ENCODE data around the gene CHD9NB.
"Not testable (repeated sequence)": the region's sequence is repeated elsewhere in the genome, so short reads cannot be mapped to it uniquely, and the experiment has no call there.

CHD9NB gene

DNA sequence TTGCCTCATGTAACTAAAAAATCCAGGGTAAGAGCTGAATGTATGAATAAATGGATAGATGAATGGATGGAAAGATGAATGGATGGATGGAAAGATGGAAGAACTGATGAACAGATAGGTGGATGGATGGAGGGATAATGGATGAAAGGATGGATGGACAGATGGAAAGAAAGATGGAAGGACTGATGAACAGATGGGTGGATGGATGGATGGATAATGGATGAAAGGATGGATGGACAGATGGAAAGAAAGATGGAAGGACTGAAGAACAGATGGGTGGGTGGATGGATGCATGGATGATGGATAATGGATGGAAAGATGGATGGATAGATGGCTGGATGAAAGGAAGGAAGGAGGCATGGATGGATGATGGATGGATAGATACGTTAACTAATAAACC, 11.9 kb downstream of the CHD9NB start:
- no peaks in the 10 kb centered on the region for H3K36me3 ChIP-seq (ENCODE audit: control insufficient read depth in 2 of 2, insufficient read depth in 1 of 2, low read length in 2 of 2)
- ChIA-PET POLR2A (no interaction called here), CTCF (no interaction called here)
- H3K4me3 ChIP-seq (ENCODE audit: low read depth, low read length), result no peak overlapping the region
- no peaks in the 10 kb centered on the region for H3K9me3 ChIP-seq (ENCODE audit: control insufficient read depth, insufficient read depth, low read depth, low read length)
- TF ChIP-seq ZNF366 (tag by site-specific recombination; conservative IDR thresholded peaks at IDR 0.05) (peak; percentile 98), ZNF623 (tag by site-specific recombination; IDR thresholded peaks at IDR 0.05) (no peak), ZBTB17 (tag by site-specific recombination; IDR thresholded peaks at IDR 0.05) (peak; percentile 57)
- no peaks in the 10 kb centered on the region for H3K4me1 ChIP-seq (ENCODE audit: control insufficient read depth, insufficient read depth, low read length)
- no peak overlapping the region for H3K27ac ChIP-seq (ENCODE audit: extremely low read depth, low read depth, low read length)

DNA sequence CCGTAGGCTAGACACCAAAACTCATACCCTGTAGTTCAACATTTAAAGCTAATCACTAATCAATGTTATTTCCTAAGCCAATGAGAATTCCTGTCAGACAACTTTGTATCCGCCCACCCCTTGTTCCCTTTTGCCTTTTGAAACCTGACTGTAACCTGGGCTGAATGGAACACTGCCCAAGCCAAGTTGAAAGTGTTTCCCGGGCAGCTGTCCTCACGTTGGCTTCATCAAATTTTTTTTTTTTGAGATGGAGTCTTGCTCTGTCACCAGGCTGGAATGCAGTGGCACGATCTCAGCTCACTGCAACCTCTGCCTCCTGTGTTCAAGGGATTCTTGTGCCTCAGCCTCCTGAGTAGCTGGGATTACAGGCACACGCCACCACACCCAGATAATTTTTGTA, 16.0 kb downstream of the CHD9NB start:
- H3K36me3 ChIP-seq (ENCODE audit: control insufficient read depth in 2 of 2, insufficient read depth in 1 of 2, low read length in 2 of 2); H3K9me3 ChIP-seq (ENCODE audit: control insufficient read depth, insufficient read depth, low read depth, low read length); H3K4me1 ChIP-seq (ENCODE audit: control insufficient read depth, insufficient read depth, low read length); POLR2A ChIA-PET; H3K4me3 ChIP-seq (ENCODE audit: low read depth, low read length); H3K27ac ChIP-seq (ENCODE audit: extremely low read depth, low read depth, low read length): not testable (repeated sequence)
- CTCF ChIA-PET, result interaction anchor here (0.5 kb wide), 1 partner anchor 1981 kb away, joined by 3 read pairs; no protein-coding TSS in a partner anchor

DNA sequence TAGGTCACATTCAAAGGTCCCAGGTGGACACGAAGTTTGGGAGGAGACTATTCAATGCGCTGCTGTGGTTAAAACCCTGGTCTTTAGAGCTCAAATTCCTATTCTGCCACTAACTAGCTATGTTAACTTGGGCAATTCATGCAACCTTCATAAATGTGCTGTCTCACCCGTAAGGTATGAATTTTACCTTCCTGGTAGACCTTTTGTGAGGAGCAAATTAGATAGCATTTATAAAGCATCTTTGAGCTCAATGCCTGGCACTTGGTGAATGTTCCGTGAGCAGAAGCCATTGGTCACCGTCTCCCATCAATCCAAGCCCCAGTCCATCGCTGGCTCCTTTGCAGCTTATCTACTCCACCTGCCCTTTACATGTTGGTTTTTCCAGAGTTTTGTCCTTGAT, 16.6 kb downstream of the CHD9NB start:
- CTCF ChIA-PET, result no interaction called here
- POLR2A ChIA-PET, result no interaction called here
- H3K9me3 ChIP-seq (ENCODE audit: control insufficient read depth, insufficient read depth, low read depth, low read length), result no peaks in the 10 kb centered on the region; the same call in 1 of the 2 replicates
- no peaks in the 10 kb centered on the region for H3K4me1 ChIP-seq (ENCODE audit: control insufficient read depth, insufficient read depth, low read length)
- TF ChIP-seq, protein P1, sequence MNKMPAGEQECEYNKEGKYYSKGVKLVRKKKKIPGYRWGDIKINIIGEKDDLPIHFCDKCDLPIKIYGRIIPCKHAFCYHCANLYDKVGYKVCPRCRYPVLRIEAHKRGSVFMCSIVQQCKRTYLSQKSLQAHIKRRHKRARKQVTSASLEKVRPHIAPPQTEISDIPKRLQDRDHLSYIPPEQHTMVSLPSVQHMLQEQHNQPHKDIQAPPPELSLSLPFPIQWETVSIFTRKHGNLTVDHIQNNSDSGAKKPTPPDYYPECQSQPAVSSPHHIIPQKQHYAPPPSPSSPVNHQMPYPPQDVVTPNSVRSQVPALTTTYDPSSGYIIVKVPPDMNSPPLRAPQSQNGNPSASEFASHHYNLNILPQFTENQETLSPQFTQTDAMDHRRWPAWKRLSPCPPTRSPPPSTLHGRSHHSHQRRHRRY (tag by site-specific recombination; IDR thresholded peaks at IDR 0.05), result no peak
- TF ChIP-seq ZNF426 (tag by site-specific recombination; IDR thresholded peaks at IDR 0.05) (no peak), ZFP69B (tag by site-specific recombination; IDR thresholded peaks at IDR 0.05) (no peak), GLIS1 (tag by site-specific recombination; IDR thresholded peaks at IDR 0.05) (no peak), ZNF366 (tag by site-specific recombination; conservative IDR thresholded peaks at IDR 0.05) (no peak), ZBTB7A (tag by site-specific recombination; IDR thresholded peaks at IDR 0.05; ENCODE audit: low read depth) (no peak), SETDB1 (IDR thresholded peaks at IDR 0.05; ENCODE audit: insufficient read length, low read length) (no peak), ZNF214 (tag by site-specific recombination; IDR thresholded peaks at IDR 0.05; ENCODE audit: borderline replicate concordance) (no peak), SP2 (tag by site-specific recombination; IDR thresholded peaks at IDR 0.05) (no peak), BCL11B (tag by site-specific recombination; IDR thresholded peaks at IDR 0.05; ENCODE audit: low read depth) (no peak), GFI1B (tag by site-specific recombination; IDR thresholded peaks at IDR 0.05) (no peak), ZNF394 (tag by site-specific recombination; IDR thresholded peaks at IDR 0.05; ENCODE audit: borderline replicate concordance) (no peak), TCF7L2 (IDR thresholded peaks at IDR 0.05; ENCODE audit: borderline replicate concordance, low read depth, low read length) (no peak), YY2 (tag by site-specific recombination; IDR thresholded peaks at IDR 0.05) (no peak), ZNF501 (tag by site-specific recombination; IDR thresholded peaks at IDR 0.05) (no peak), ZNF626 (tag by site-specific recombination; IDR thresholded peaks at IDR 0.05) (no peak)
- TF ChIP-seq, protein P2, sequence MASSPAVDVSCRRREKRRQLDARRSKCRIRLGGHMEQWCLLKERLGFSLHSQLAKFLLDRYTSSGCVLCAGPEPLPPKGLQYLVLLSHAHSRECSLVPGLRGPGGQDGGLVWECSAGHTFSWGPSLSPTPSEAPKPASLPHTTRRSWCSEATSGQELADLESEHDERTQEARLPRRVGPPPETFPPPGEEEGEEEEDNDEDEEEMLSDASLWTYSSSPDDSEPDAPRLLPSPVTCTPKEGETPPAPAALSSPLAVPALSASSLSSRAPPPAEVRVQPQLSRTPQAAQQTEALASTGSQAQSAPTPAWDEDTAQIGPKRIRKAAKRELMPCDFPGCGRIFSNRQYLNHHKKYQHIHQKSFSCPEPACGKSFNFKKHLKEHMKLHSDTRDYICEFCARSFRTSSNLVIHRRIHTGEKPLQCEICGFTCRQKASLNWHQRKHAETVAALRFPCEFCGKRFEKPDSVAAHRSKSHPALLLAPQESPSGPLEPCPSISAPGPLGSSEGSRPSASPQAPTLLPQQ (tag by site-specific recombination; IDR thresholded peaks at IDR 0.05), result no peak
- TF ChIP-seq, protein P3, sequence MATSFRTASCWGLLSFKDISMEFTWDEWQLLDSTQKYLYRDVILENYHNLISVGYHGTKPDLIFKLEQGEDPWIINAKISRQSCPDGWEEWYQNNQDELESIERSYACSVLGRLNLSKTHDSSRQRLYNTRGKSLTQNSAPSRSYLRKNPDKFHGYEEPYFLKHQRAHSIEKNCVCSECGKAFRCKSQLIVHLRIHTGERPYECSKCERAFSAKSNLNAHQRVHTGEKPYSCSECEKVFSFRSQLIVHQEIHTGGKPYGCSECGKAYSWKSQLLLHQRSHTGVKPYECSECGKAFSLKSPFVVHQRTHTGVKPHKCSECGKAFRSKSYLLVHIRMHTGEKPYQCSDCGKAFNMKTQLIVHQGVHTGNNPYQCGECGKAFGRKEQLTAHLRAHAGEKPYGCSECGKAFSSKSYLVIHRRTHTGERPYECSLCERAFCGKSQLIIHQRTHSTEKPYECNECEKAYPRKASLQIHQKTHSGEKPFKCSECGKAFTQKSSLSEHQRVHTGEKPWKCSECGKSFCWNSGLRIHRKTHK (tag by site-specific recombination; IDR thresholded peaks at IDR 0.05), result no peak
- TF ChIP-seq, protein P4, sequence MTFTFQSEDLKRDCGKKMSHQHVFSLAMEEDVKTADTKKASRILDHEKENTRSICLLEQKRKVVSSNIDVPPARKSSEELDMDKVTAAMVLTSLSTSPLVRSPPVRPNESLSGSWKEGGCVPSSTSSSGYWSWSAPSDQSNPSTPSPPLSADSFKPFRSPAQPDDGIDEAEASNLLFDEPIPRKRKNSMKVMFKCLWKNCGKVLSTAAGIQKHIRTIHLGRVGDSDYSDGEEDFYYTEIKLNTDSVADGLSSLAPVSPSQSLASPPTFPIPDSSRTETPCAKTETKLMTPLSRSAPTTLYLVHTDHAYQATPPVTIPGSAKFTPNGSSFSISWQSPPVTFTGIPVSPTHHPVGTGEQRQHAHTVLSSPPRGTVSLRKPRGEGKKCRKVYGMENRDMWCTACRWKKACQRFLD (tag by site-specific recombination; IDR thresholded peaks at IDR 0.05), result no peak
- no peaks in the 10 kb centered on the region for H3K36me3 ChIP-seq (ENCODE audit: control insufficient read depth in 2 of 2, insufficient read depth in 1 of 2, low read length in 2 of 2)
- no peak overlapping the region for H3K4me3 ChIP-seq (ENCODE audit: low read depth, low read length)
- no peak overlapping the region for H3K27ac ChIP-seq (ENCODE audit: extremely low read depth, low read depth, low read length)

All from HEK293 (cell line).